ENCODE data around the gene CDC25B. TPM values are rescaled to one million over a fixed set of nuclear protein-coding genes. Genes with fewer than 3 reads are reported as not detected.

The CDC25B gene
- total RNA-seq, 1 experiment from 2014 or later, result 66.7 TPM

DNA sequence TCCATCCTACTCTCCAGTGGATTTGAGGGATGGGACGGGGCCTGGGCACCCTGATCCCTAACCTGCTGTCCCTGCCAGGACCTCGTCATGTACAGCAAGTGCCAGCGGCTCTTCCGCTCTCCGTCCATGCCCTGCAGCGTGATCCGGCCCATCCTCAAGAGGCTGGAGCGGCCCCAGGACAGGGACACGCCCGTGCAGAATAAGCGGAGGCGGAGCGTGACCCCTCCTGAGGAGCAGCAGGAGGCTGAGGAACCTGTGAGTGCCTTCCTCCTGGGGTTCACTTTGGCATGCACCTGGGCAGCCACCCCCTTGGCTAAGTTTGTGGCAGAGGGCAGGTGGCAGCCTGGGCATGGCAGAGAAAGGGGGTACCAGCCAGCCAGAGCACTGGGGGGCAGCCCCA is 5.7 kb downstream of the CDC25B start:
- Mint-ChIP-seq H3K27ac (ENCODE audit: unreplicated experiment) (no peak overlapping the region), H3K27me3 (ENCODE audit: insufficient read depth, unreplicated experiment) (no peaks in the 10 kb centered on the region), H3K9me3 (ENCODE audit: unreplicated experiment) (no peaks in the 10 kb centered on the region), H3K36me3 (ENCODE audit: insufficient read depth, unreplicated experiment) (peaks cover 48% of the 10 kb centered on the region), H3K4me1 (ENCODE audit: low read depth, unreplicated experiment) (peaks cover 26% of the 10 kb centered on the region), H3K4me3 (ENCODE audit: unreplicated experiment) (no peak overlapping the region)
- Histone ChIP-seq H3K36me3 (ENCODE audit: control insufficient read depth, insufficient read depth, low read length) (peaks cover 10% of the 10 kb centered on the region), H3K27me3 (replicated peaks; ENCODE audit: control insufficient read depth, insufficient read depth, low read length) (no peaks in the 10 kb centered on the region), H3K4me1 (peaks cover 45% of the 10 kb centered on the region), H3K4me3 (ENCODE audit: low read depth, low read length) (no peak overlapping the region), H3K9me3 (no peaks in the 10 kb centered on the region)
- ChIA-PET CTCF (no interaction called here), POLR2A (no interaction called here)
- TF ChIP-seq CTCF (IDR thresholded peaks at IDR 0.05; ENCODE audit: insufficient read depth in 1 of 2, low read depth in 1 of 2, low read length in 1 of 2, severe bottlenecking in 1 of 2, unreplicated experiment in 1 of 2), result no peak
- no TSS peak for BruUV-seq (replicated peaks)
- intact Hi-C loops (cut with micrococcal nuclease; ENCODE audit: unreplicated experiment), result no loop called here
- no peak for DNase-seq

GRCh38 chr20:3802524-3803239 is 6.6 kb downstream of the CDC25B start:
- DNase-seq, result no peak
- Histone ChIP-seq H3K4me3 (ENCODE audit: low read depth, low read length) (no peak overlapping the region), H3K27me3 (replicated peaks; ENCODE audit: control insufficient read depth, insufficient read depth, low read length) (no peaks in the 10 kb centered on the region), H3K36me3 (ENCODE audit: control insufficient read depth, insufficient read depth, low read length) (peaks cover 10% of the 10 kb centered on the region), H3K4me1 (peaks cover 44% of the 10 kb centered on the region), H3K9me3 (no peaks in the 10 kb centered on the region)
- Mint-ChIP-seq H3K4me1 (ENCODE audit: low read depth, unreplicated experiment) (peaks cover 26% of the 10 kb centered on the region), H3K27me3 (ENCODE audit: insufficient read depth, unreplicated experiment) (no peaks in the 10 kb centered on the region), H3K27ac (ENCODE audit: unreplicated experiment) (peak overlapping the region; percentile 27), H3K9me3 (ENCODE audit: unreplicated experiment) (no peaks in the 10 kb centered on the region), H3K4me3 (ENCODE audit: unreplicated experiment) (no peak overlapping the region), H3K36me3 (ENCODE audit: insufficient read depth, unreplicated experiment) (peaks cover 52% of the 10 kb centered on the region)
- no peak for TF ChIP-seq CTCF (IDR thresholded peaks at IDR 0.05; ENCODE audit: insufficient read depth in 1 of 2, low read depth in 1 of 2, low read length in 1 of 2, severe bottlenecking in 1 of 2, unreplicated experiment in 1 of 2)
- BruUV-seq (replicated peaks), result no TSS peak
- ChIA-PET CTCF (no interaction called here), POLR2A (no interaction called here)
- intact Hi-C loops (cut with micrococcal nuclease; ENCODE audit: unreplicated experiment), result no loop called here

- H3K9me3 ChIP-seq, result no peaks in the 10 kb centered on the region
- Mint-ChIP-seq H3K27me3 (ENCODE audit: insufficient read depth, unreplicated experiment) (no peaks in the 10 kb centered on the region), H3K27ac (ENCODE audit: unreplicated experiment) (no peak overlapping the region), H3K36me3 (ENCODE audit: insufficient read depth, unreplicated experiment) (peaks cover 59% of the 10 kb centered on the region), H3K9me3 (ENCODE audit: unreplicated experiment) (no peaks in the 10 kb centered on the region), H3K4me3 (ENCODE audit: unreplicated experiment) (no peak overlapping the region), H3K4me1 (ENCODE audit: low read depth, unreplicated experiment) (peaks cover 23% of the 10 kb centered on the region)
- CTCF ChIA-PET, result no interaction called here
- H3K36me3 ChIP-seq (ENCODE audit: control insufficient read depth, insufficient read depth, low read length), result peaks cover 10% of the 10 kb centered on the region
- peaks cover 45% of the 10 kb centered on the region for H3K4me1 ChIP-seq
- intact Hi-C loops (cut with micrococcal nuclease; ENCODE audit: unreplicated experiment), result no loop called here
- POLR2A ChIA-PET, result no interaction called here
- no TSS peak for BruUV-seq (replicated peaks)
- TF ChIP-seq CTCF (IDR thresholded peaks at IDR 0.05; ENCODE audit: insufficient read depth in 1 of 2, low read depth in 1 of 2, low read length in 1 of 2, severe bottlenecking in 1 of 2, unreplicated experiment in 1 of 2), result no peak
- H3K4me3 ChIP-seq (ENCODE audit: low read depth, low read length), result no peak overlapping the region
- H3K27me3 ChIP-seq (replicated peaks; ENCODE audit: control insufficient read depth, insufficient read depth, low read length), result no peaks in the 10 kb centered on the region
- no peak for DNase-seq
These were observed 7.2 kb downstream of the CDC25B start for GRCh38 chr20:3803289-3803688.

Measured in Caco-2 (cell line).